HG03025 (cell line): ENCODE measurements around the gene IL31.
"Not testable (repeated sequence)": the region's sequence is repeated elsewhere in the genome, so short reads cannot be mapped to it uniquely, and the experiment has no call there.

Experiments used
- ATAC-seq: cut with Tn5 transposase; IDR thresholded peaks from one replicate; pipeline ENCODE4 v1.9.1; 2021; ENCODE audit warnings: mild to moderate bottlenecking, moderate library complexity; ENCODE audit not compliant: unreplicated experiment, low FRiP score

Gene IL31

GRCh38 chr12:122174155-122174845 is at the start of gene IL31:
IL31 (minus strand) TSS chr12:122174221; CDS start chr12:122174172, 49 bp downstream.
- no peak for ATAC-seq

GRCh38 chr12:122216445-122216844 is 42.4 kb upstream of the IL31 start:
- no peak for ATAC-seq

GRCh38 chr12:122215771-122216170 is 41.8 kb upstream of the IL31 start:
- no peak for ATAC-seq

- ATAC-seq, result no peak
Observed at GRCh38 chr12:122208073-122208820, 34.2 kb upstream of the IL31 start.

GRCh38 chr12:122207391-122207790 is 33.4 kb upstream of the IL31 start:
- no peak for ATAC-seq

GRCh38 chr12:122206976-122207375 is 33.0 kb upstream of the IL31 start:
- ATAC-seq, result no peak

- ATAC-seq, result no peak
Observed at GRCh38 chr12:122206111-122206881, 32.3 kb upstream of the IL31 start.

GRCh38 chr12:122205053-122205925 is 31.3 kb upstream of the IL31 start:
- ATAC-seq, result no peak

- no peak for ATAC-seq
Observed at GRCh38 chr12:122204167-122205052, 30.4 kb upstream of the IL31 start.

GRCh38 chr12:122203301-122204166 is 29.5 kb upstream of the IL31 start, which contains the start of gene B3GNT4:
B3GNT4 (plus strand) TSS chr12:122203709; CDS start chr12:122204619, 910 bp downstream.
- ATAC-seq, result no peak

GRCh38 chr12:122202811-122203210 is 28.8 kb upstream of the IL31 start:
- ATAC-seq, result not testable (repeated sequence)

GRCh38 chr12:122202017-122202416 is 28.0 kb upstream of the IL31 start:
- no peak for ATAC-seq

GRCh38 chr12:122201381-122201780 is 27.4 kb upstream of the IL31 start:
- ATAC-seq, result no peak

- ATAC-seq, result no peak
Observed at GRCh38 chr12:122200541-122201175, 26.6 kb upstream of the IL31 start.

- ATAC-seq, result no peak
Observed at GRCh38 chr12:122199484-122200355, 25.7 kb upstream of the IL31 start.

- ATAC-seq, result no peak
Observed at GRCh38 chr12:122197612-122197966, 23.6 kb upstream of the IL31 start.

GRCh38 chr12:122195405-122195804 is 21.4 kb upstream of the IL31 start:
- ATAC-seq, result no peak
